SH-SY5Y (cell line): ENCODE data around the gene RPL7A.

Source experiments
- GATA2 ChIP-seq: IDR thresholded peaks from 2 replicates; pipeline ENCODE4 v1.6.1; 2011; ENCODE audit warnings: mild to moderate bottlenecking, low read depth, low read length
- GATA3 ChIP-seq: IDR thresholded peaks from 2 replicates; pipeline ENCODE4 v1.6.1; 2011; ENCODE audit warnings: low read depth, mild to moderate bottlenecking, low read length, moderate library complexity

RPL7A gene

GRCh38 chr9:133380734-133381133 lies 32.7 kb downstream of the RPL7A start:
- TF ChIP-seq GATA2 (no peak), GATA3 (no peak)

GRCh38 chr9:133382507-133383141 lies 34.6 kb downstream of the RPL7A start:
- TF ChIP-seq GATA3 (no peak), GATA2 (no peak)

GRCh38 chr9:133383438-133383837 lies 35.4 kb downstream of the RPL7A start:
- TF ChIP-seq GATA2 (no peak), GATA3 (no peak)

GRCh38 chr9:133384736-133385321 lies 36.8 kb downstream of the RPL7A start:
- TF ChIP-seq GATA2 (no peak), GATA3 (no peak)

- TF ChIP-seq GATA2 (no peak), GATA3 (no peak)
Observed at GRCh38 chr9:133385452-133385851, 37.4 kb downstream of the RPL7A start.

- TF ChIP-seq GATA2 (no peak), GATA3 (no peak)
Observed at GRCh38 chr9:133386338-133386737, 38.3 kb downstream of the RPL7A start.

GRCh38 chr9:133387680-133388079 lies 39.7 kb downstream of the RPL7A start:
- TF ChIP-seq GATA3 (no peak), GATA2 (no peak)

GRCh38 chr9:133389025-133389557 lies 41.1 kb downstream of the RPL7A start:
- TF ChIP-seq GATA3 (no peak), GATA2 (no peak)

- no peak for TF ChIP-seq GATA2
- TF ChIP-seq GATA3: no peak
Observed at GRCh38 chr9:133389562-133389961, 41.5 kb downstream of the RPL7A start.

GRCh38 chr9:133390713-133391112 lies 42.7 kb downstream of the RPL7A start:
- TF ChIP-seq GATA3 (no peak), GATA2 (no peak)

GRCh38 chr9:133393399-133393798 lies 45.4 kb downstream of the RPL7A start:
- TF ChIP-seq GATA2: no peak
- TF ChIP-seq GATA3: no peak

GRCh38 chr9:133394687-133395271 lies 46.8 kb downstream of the RPL7A start:
- no peak for TF ChIP-seq GATA3
- TF ChIP-seq GATA2: no peak

- TF ChIP-seq GATA2 (no peak), GATA3 (no peak)
Observed at GRCh38 chr9:133396952-133397351, 48.9 kb downstream of the RPL7A start.

- TF ChIP-seq GATA2 (no peak), GATA3 (no peak)
Observed at GRCh38 chr9:133397370-133397769, 49.4 kb downstream of the RPL7A start.

GRCh38 chr9:133397895-133398294 lies 49.9 kb downstream of the RPL7A start:
- TF ChIP-seq GATA3 (no peak), GATA2 (no peak)

- TF ChIP-seq GATA2: no peak
- no peak for TF ChIP-seq GATA3
Observed at GRCh38 chr9:133400292-133400691, 52.3 kb downstream of the RPL7A start.
